ENCODE data around the gene C2orf69.

The C2orf69 gene

DNA sequence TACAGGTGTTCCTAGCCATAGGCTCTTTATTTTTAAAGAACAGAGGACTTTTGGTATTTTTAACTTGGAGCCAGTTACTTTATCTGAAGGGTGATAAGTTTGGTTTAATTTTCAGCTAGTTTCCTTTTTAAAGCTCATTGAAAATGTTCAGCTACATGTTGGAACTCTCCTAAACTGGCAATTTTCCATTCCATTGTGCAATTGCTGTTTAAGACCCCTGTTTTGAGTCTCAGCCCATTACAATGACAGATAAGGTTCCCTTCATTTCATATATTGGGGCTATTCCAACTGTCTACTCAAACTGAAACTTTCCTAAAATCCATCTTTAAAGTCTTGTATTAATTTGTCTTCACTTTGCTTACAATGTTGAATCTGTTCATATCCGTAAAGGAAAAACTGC, 55.9 kb downstream of the C2orf69 start:
- in situ Hi-C loops (cut with MboI; ENCODE audit: low sequenced_read_pairs): no loop called here

DNA sequence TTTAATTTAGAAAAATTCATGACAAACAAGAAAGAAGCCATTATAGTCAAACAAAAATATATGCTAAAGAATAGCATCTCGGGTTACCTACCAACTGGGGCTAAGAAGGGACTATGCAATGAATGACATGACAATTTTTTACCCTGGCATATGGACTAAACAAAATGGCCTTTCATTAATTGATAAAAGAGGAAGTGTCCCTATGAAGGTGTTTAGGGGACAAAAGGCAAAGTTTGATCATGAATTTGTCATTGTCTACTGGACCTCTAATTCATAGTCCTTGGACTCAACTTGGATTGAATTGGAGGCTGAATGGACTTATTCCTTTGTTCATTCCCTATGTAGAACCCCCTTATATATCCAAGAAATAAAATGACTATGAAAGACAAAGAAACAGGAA, 57.0 kb downstream of the C2orf69 start:
- in situ Hi-C loops (cut with MboI; ENCODE audit: low sequenced_read_pairs): no loop called here

DNA sequence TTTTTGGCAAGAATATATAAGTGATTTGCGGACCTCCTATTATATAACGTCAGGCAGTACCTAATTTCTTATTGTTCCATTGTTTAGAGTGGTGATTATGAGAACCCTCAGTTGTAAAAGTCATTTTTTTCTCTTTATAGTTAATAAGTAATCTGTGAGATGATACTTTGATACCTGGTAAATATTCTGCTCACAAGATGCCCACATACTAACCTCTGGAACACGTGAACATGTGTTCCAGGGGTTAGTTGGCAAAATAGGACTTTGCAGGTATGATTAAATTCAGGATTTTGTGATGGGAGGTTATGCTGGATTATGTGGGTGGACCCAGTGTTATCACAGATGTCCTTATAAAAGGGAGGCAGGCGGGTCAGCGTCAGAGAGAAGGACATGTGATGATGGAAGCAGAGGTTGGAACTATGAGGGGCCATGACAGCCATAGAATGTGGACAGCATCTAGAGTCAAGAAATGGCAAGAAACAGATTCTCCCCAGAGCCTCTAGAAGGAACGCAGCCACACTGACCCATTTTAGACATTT, 61.1 kb downstream of the C2orf69 start:
- in situ Hi-C loops (cut with MboI; ENCODE audit: low sequenced_read_pairs): no loop called here

DNA sequence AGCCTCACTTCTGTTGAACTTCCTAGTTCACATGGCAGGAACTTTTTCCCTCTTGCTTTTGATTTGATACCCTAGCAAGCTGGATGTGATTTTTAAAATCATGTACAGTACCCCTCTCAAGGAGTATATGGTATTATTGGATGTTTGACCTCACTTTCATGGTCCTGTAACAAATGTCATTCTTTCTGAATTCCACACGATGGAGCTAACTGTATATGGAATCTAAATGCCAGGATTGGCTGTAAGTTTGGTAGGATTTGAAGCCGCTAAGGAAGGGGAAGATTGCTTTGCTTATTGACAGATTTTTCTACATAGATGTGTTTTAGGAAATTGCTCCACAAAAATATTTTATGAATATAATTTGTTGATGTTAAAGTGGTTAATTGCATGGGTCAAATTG, 62.6 kb downstream of the C2orf69 start:
- in situ Hi-C loops (cut with MboI; ENCODE audit: low sequenced_read_pairs): no loop called here

DNA sequence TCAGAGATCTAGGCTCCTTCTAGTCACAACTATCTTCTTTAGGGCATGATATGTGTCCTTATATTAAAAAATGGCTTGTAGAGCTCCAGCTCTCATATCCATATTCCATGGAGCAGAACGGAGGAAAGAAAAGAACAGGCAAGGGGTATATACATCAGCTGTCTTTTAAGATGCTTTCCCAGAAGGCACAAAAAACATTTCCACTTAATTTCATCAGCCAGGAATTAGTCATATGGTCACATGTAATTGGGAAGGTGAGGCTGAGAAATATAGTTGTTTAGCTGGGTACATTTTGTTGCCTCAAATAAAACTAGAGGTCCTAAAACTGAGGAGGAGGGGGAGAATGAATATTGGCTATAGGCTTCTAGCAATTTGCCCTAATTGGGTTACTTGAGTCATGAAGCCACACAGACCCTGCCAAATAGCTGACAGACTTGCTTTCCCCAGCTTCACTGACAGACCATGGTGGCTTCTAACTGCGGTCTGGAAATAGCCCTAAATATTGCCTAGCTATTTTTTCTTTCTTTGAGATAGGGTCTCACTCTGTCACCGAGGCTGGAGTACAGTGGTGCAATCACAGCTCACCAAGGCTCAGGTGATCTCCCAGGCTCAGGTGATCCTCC, 64.3 kb downstream of the C2orf69 start:
- in situ Hi-C loops (cut with MboI; ENCODE audit: low sequenced_read_pairs): no loop called here
